Transverse colon (tissue), 4 donors: ENCODE data around the gene PLCL2. TPM values are rescaled to one million over a fixed set of nuclear protein-coding genes. Genes with fewer than 3 reads are reported as not detected.

Experiments used
- DNase-seq: peaks from one replicate; pipeline ENCODE4 v3.0.0-alpha.2; 2019
- H3K27ac ChIP-seq, 4 donors: fragments of 200-600 bp; sonication (generic); 2 replicates each; pipeline ENCODE4 v1.5.1; 2016 to 2018; ENCODE audit warnings: inconsistent platforms in 4 of 4
- H3K27me3 ChIP-seq: fragments of 200-600 bp; sonication (generic); 2 replicates; pipeline ENCODE4 v1.5.1; 2017; ENCODE audit warnings: inconsistent platforms
- H3K36me3 ChIP-seq, 4 donors: fragments of 200-600 bp; sonication (generic); 2 replicates each; pipeline ENCODE4 v1.5.1; 2017 to 2019; ENCODE audit warnings: inconsistent platforms in 4 of 4
- H3K4me1 ChIP-seq, 4 donors: fragments of 200-600 bp; sonication (generic); 2 replicates each; pipeline ENCODE4 v1.5.1; 2017 to 2020; ENCODE audit warnings: inconsistent platforms in 4 of 4
- H3K4me3 ChIP-seq, 4 donors: fragments of 200-600 bp; sonication (generic); 1 replicate in 1 of 4; 2 replicates in 3 of 4; pipeline versions ENCODE4 v1.5.1 to v1.6.1; 2017 to 2019; ENCODE audit warnings: inconsistent platforms in 4 of 4
- H3K9me3 ChIP-seq, 2 donors: fragments of 200-600 bp; sonication (generic); 2 replicates each; pipeline ENCODE4 v1.5.1; 2017 to 2019; ENCODE audit warnings: inconsistent platforms in 2 of 2
- CTCF ChIP-seq, 5 experiments: fragments of 200-600 bp in 3 of 5; fragments of 450-650 bp in 2 of 5; sonication (generic) in 3 of 5; IDR thresholded peaks; 1 replicate in 2 of 5; 2 replicates in 3 of 5; pipeline ENCODE4 v1.5.1; 2016 to 2017; ENCODE audit warnings: antibody characterized with exemption in 5 of 5, inconsistent platforms in 3 of 5, mild to moderate bottlenecking in 2 of 5, moderate library complexity in 1 of 5
- EP300 ChIP-seq: sonication (generic); formaldehyde crosslinking; IDR thresholded peaks from one replicate; pipeline ENCODE4 v1.6.1; 2017; ENCODE audit warnings: antibody characterized with exemption, low read depth
- POLR2A ChIP-seq: fragments of 450-650 bp; IDR thresholded peaks from one replicate; pipeline ENCODE4 v1.6.1; 2016; ENCODE audit warnings: antibody characterized with exemption, mild to moderate bottlenecking, moderate library complexity
- POLR2AphosphoS5 ChIP-seq, 3 donors: sonication (generic); formaldehyde crosslinking; IDR thresholded peaks; one replicate each; pipeline ENCODE4 v1.6.1; 2016; ENCODE audit warnings: antibody characterized with exemption in 3 of 3
- WGBS, 2 donors: methylation state at CpG; one replicate each; pipeline ENCODE4 v1.1.5; 2018; ENCODE audit warnings: low coverage in 1 of 2; 5-methylcytosine and 5-hydroxymethylcytosine counted together
- in situ Hi-C, 4 donors: fragments of 200-750 bp; cut with MboI; loops; one replicate each; pipeline versions ENCODE4 v1.15.0 to v1.15.1; 2017; ENCODE audit warnings: low sequenced_read_pairs in 3 of 4, low pct_ligation_motif_present in 1 of 4, low pct_unique_long_range_greater_than_20kb in 1 of 4
- intact Hi-C: fragments of 100-400 bp; cut with DNase I; formaldehyde crosslinking; loops from one replicate; pipeline ENCODE4 v1.15.1; 2023; ENCODE audit warnings: low total_unique reads
- total RNA-seq, 4 donors: library from RNA; depleted of rRNA; stranded (reverse); fragments of >200 nt; gene quantifications; one replicate each; pipeline ENCODE4 v1.1.0, GENCODE V29; 2016

The PLCL2 gene
- total RNA-seq, 4 donors from 2014 or later = 17.2 to 41.4 (median 35.9) TPM

GRCh38 chr3:17136136-17136721 lies 251.5 kb downstream of the PLCL2 start:
- intact Hi-C loops (no loop called here), in situ Hi-C loops (no loop called here)
- 81% methylated on average over 11 of the region's 11 CpGs; no CpG with 5 or more reads in 1 of the 2 donors for WGBS, 2 donors
- no peaks in the 10 kb centered on the region for H3K36me3 ChIP-seq
- H3K4me1 ChIP-seq = no peaks in the 10 kb centered on the region
- no peaks in the 10 kb centered on the region for H3K9me3 ChIP-seq
- H3K4me3 ChIP-seq = no peak overlapping the region
- DNase-seq = no peak
- H3K27ac ChIP-seq = no peak overlapping the region
- H3K27me3 ChIP-seq = no peaks in the 10 kb centered on the region
- TF ChIP-seq POLR2A (no peak), CTCF (IDR thresholded peaks at IDR 0.05) (no peak), POLR2AphosphoS5 (IDR thresholded peaks at IDR 0.05) (no peak), EP300 (no peak)

- Histone ChIP-seq H3K36me3 (no peaks in the 10 kb centered on the region), H3K9me3 (no peaks in the 10 kb centered on the region), H3K4me3 (no peak overlapping the region), H3K27me3 (no peaks in the 10 kb centered on the region), H3K4me1 (no peaks in the 10 kb centered on the region), H3K27ac (no peak overlapping the region)
- intact Hi-C loops = no loop called here
- TF ChIP-seq POLR2A = no peak
- 83% methylated on average over 5 of the region's 5 CpGs; no CpG with 5 or more reads in 1 of the 2 donors for WGBS, 2 donors
- DNase-seq = no peak
- in situ Hi-C loops = no loop called here
Measured at GRCh38 chr3:17137321-17137826, 252.6 kb downstream of the PLCL2 start.

- H3K4me3 ChIP-seq = no peak overlapping the region
- no peak for TF ChIP-seq POLR2AphosphoS5 (IDR thresholded peaks at IDR 0.05)
- no peak for TF ChIP-seq CTCF (IDR thresholded peaks at IDR 0.05)
- TF ChIP-seq POLR2A = no peak
- no peak for TF ChIP-seq EP300
- intact Hi-C loops = no loop called here
Measured at GRCh38 chr3:17138246-17139039, 253.7 kb downstream of the PLCL2 start.

More at GRCh38 chr3:17138246-17139039, 253.7 kb downstream of the PLCL2 start:
- in situ Hi-C loops = no loop called here
- H3K36me3 ChIP-seq = no peaks in the 10 kb centered on the region
- 70 to 84% methylated on average over 2 to 7 of the region's 7 CpGs for WGBS, 2 donors
- no peaks in the 10 kb centered on the region for H3K4me1 ChIP-seq
- DNase-seq = no peak
- H3K9me3 ChIP-seq = no peaks in the 10 kb centered on the region
- no peak overlapping the region for H3K27ac ChIP-seq
- no peaks in the 10 kb centered on the region for H3K27me3 ChIP-seq
